Measurements from ENCODE around the gene PBRM1. TPM values are rescaled to one million over a fixed set of nuclear protein-coding genes. Genes with fewer than 3 reads are reported as not detected.

Gene PBRM1
- total and polyA plus RNA-seq, 2 donors (not counting 3 experiments of a cell fraction or from before 2014, with no cell fraction given) = 26.7 to 87.1 TPM

GRCh38 chr3:52504977-52505376 lies 180.7 kb downstream of the PBRM1 start:
- Histone ChIP-seq H3K9ac (replicated peaks; ENCODE audit: extremely low read depth, insufficient read depth, low read length) (no peak overlapping the region), H3K4me2 (ENCODE audit: insufficient read depth, low read length) (no peak overlapping the region), H3K36me3 (ENCODE audit: control insufficient read depth in 2 of 2, extremely low read depth in 1 of 2, insufficient read depth in 2 of 2, low read length in 2 of 2) (peaks cover 28 to 71% of the 10 kb centered on the region in 2 experiments), H3K27ac (ENCODE audit: insufficient read depth, low read depth, low read length) (no peak overlapping the region), H3K9me1 (replicated peaks; ENCODE audit: control insufficient read depth, extremely low read depth, insufficient read depth, low read length) (no peaks in the 10 kb centered on the region), H3K4me1 (ENCODE audit: control insufficient read depth, extremely low read depth, insufficient read depth, low read length) (peaks cover 10% of the 10 kb centered on the region), H3K9me3 (replicated peaks; ENCODE audit: control insufficient read depth, insufficient read depth, low read length) (no peaks in the 10 kb centered on the region), H2AFZ (ENCODE audit: low read depth, low read length) (no peak overlapping the region), H3K27me3 (ENCODE audit: control insufficient read depth in 2 of 2, insufficient read depth in 2 of 2, low read length in 2 of 2) (no peaks in the 10 kb centered on the region), H4K20me1 (replicated peaks; ENCODE audit: control insufficient read depth, extremely low read depth, insufficient read depth, low read length) (no peaks in the 10 kb centered on the region), H3K79me2 (ENCODE audit: control insufficient read depth, insufficient read depth, low read length) (peaks cover 21% of the 10 kb centered on the region), H3K4me3 (replicated peaks in 1 of 3; ENCODE audit: insufficient read depth in 1 of 3, low read depth in 1 of 3, low read length in 3 of 3) (no peak overlapping the region)
- DNase-seq (ENCODE audit: low read depth, low spot score) = no peak
- dilution Hi-C loops (cut with MboI; ENCODE audit: extremely low pct_ligation_motif_present, low sequenced_read_pairs) (no loop called here), intact Hi-C loops (cut with micrococcal nuclease) (no loop called here)
- BruUV-seq (replicated peaks) = TSS peak; percentile 50
- ChIA-PET CTCF (interaction anchor here (1.1 to 1.4 kb wide), 2 partner anchors 10 to 14 kb away, joined by 4 read pairs; partner anchors contain the start of gene STAB1), POLR2A (no interaction called here)
- TF ChIP-seq JUN (IDR thresholded peaks at IDR 0.05; ENCODE audit: borderline replicate concordance, insufficient read depth, insufficient read length, low read depth) = no peak
- no peak for FAIRE-seq

GRCh38 chr3:52503788-52504424 lies 181.8 kb downstream of the PBRM1 start:
- FAIRE-seq (no peak), DNase-seq (ENCODE audit: low read depth, low spot score) (no peak)
- TF ChIP-seq POLR2A (IDR thresholded peaks at IDR 0.05; ENCODE audit: low read depth, low read length) (no peak), FOS (IDR thresholded peaks at IDR 0.05; ENCODE audit: borderline replicate concordance, insufficient read depth, low read length) (no peak), EZH2 (IDR thresholded peaks at IDR 0.05; ENCODE audit: borderline replicate concordance, low read depth, low read length, severe bottlenecking) (no peak), MYC (IDR thresholded peaks at IDR 0.05; ENCODE audit: low read depth, low read length) (no peak), GATA2 (IDR thresholded peaks at IDR 0.05; ENCODE audit: insufficient read depth, insufficient read length, low read depth, low read length) (no peak), JUN (IDR thresholded peaks at IDR 0.05; ENCODE audit: borderline replicate concordance, insufficient read depth, insufficient read length, low read depth) (no peak), POLR2AphosphoS5 (IDR thresholded peaks at IDR 0.05; ENCODE audit: insufficient read depth, low read depth, low read length) (no peak)
- Histone ChIP-seq H3K27me3 (ENCODE audit: control insufficient read depth in 2 of 2, insufficient read depth in 2 of 2, low read length in 2 of 2) (no peaks in the 10 kb centered on the region), H3K4me2 (ENCODE audit: insufficient read depth, low read length) (no peak overlapping the region), H2AFZ (ENCODE audit: low read depth, low read length) (no peak overlapping the region), H3K9ac (replicated peaks; ENCODE audit: extremely low read depth, insufficient read depth, low read length) (no peak overlapping the region), H3K27ac (ENCODE audit: insufficient read depth, low read depth, low read length) (no peak overlapping the region), H4K20me1 (replicated peaks; ENCODE audit: control insufficient read depth, extremely low read depth, insufficient read depth, low read length) (no peaks in the 10 kb centered on the region), H3K36me3 (ENCODE audit: control insufficient read depth in 2 of 2, extremely low read depth in 1 of 2, insufficient read depth in 2 of 2, low read length in 2 of 2) (peaks cover 25 to 62% of the 10 kb centered on the region in 2 experiments), H3K4me1 (ENCODE audit: control insufficient read depth, extremely low read depth, insufficient read depth, low read length) (peaks cover 10% of the 10 kb centered on the region), H3K9me1 (replicated peaks; ENCODE audit: control insufficient read depth, extremely low read depth, insufficient read depth, low read length) (no peaks in the 10 kb centered on the region), H3K79me2 (ENCODE audit: control insufficient read depth, insufficient read depth, low read length) (peaks cover 27% of the 10 kb centered on the region), H3K4me3 (replicated peaks in 1 of 3; ENCODE audit: insufficient read depth in 1 of 3, low read depth in 1 of 3, low read length in 3 of 3) (no peak overlapping the region), H3K9me3 (replicated peaks; ENCODE audit: control insufficient read depth, insufficient read depth, low read length) (no peaks in the 10 kb centered on the region)
- ChIA-PET CTCF (interaction anchor here (1.1 to 1.4 kb wide), 2 partner anchors 9 to 13 kb away, joined by 4 read pairs; partner anchors contain the start of gene STAB1), POLR2A (no interaction called here)
- dilution Hi-C loops (cut with MboI; ENCODE audit: extremely low pct_ligation_motif_present, low sequenced_read_pairs) = no loop called here
- BruUV-seq (replicated peaks) = no TSS peak
- intact Hi-C loops (cut with micrococcal nuclease) = no loop called here
